GM12864 (cell line): ENCODE data around the gene MBTPS1.
A peak's percentile ranks its signal among the peaks of the same experiment; 100 is the strongest.

Experiments used
- DNase-seq: peaks from one replicate; pipeline ENCODE4 v3.0.0-alpha.2; 2011; ENCODE audit warnings: low read depth
- H3K4me3 ChIP-seq: 2 replicates; pipeline ENCODE4 v1.5.1; 2011; ENCODE audit warnings: mild to moderate bottlenecking, low read depth, low read length, control low read depth
- CTCF ChIP-seq: IDR thresholded peaks from 2 replicates; pipeline ENCODE4 v1.5.1; 2011; ENCODE audit warnings: low read depth, mild to moderate bottlenecking, moderate library complexity, low read length, control low read depth, inconsistent platforms; ENCODE audit errors: missing control alignments

The MBTPS1 gene

DNA sequence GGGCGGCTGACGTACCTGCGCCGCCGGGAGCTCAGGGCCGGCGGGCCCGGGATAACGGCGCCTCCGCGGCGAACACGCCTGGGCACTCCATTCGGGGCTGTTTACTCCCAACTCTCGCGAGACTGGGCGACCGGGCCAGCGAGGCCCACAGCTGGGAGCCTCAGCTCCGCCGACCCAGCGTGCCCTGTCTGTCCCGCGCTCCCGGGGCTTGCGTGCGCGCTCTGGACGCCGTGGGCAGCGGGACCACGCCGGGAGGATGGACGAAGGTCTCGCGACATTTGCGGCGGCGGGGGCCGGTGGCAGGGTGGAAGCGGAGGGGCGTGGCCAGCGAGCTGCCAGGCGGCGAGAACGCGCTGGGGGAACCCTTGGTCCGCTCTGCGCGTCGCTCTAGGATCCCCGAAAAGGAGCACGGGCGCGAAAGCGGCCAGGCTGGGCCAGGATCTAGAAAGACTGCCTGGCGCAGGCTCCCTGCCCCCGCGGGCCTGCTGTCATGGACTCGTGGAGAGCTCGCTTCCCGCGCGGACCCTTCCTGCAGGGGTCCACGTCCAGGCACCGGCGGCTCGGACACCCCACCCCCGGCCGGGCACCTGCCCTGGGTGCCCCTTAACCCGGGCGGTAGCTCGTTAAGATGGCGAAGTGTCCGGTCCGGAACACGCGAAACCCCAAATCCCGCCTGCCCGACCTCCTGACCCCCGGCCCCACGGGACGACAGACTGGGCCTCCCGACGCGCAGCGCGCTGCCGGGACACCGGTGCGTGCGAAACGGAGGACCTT is at the start of gene MBTPS1:
TSS of gene MBTPS1 (minus strand) at position 223 of the 774 bp plus-strand sequence. CDS start 15,159 bp downstream, outside the sequence.
- peak; percentile 91 for DNase-seq
- H3K4me3 ChIP-seq, result peak within 1 kb of the TSS; percentile 78
- TF ChIP-seq CTCF, result no peak

DNA sequence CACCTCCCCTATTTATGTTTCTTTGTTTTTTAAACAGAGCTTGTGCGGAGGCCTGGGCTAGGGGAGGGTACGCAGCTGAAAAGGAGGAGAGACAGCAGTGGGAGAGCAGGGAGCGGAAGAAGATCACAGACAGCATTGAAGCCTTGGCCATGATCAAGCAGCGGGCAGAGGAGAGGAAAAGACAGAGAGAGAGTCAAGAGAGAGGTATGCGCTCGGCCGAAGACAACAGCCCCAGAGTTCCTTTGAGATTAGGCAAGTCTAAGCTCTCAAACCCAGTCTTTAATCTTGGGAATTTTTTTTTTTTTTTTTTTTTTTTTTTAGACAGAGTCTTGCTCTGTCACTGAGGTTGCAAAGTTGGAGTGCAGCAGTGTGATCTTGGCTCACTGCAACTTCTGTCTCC is 49.0 kb upstream of the MBTPS1 start:
- no peak overlapping the region for H3K4me3 ChIP-seq
- TF ChIP-seq CTCF, result no peak
- no peak for DNase-seq

DNA sequence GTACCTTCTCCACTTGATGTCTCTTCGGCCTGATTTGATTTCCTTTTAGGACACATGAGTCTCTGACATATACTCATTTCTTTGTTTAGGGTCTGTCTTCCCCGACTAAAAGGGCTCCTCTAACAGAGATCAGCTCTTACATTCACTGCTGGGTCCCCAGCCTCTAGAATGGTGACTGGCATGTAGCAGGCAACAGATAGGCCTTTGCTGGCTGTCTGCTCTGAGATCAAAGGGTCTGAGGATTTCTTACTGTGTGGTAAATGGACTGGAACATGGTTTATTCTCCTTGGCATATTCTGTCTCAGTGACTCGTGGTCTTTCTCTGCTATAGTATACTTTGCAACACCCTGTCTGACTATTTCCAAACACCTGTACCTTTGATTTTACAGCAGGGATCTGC is 45.1 kb upstream of the MBTPS1 start:
- no peak overlapping the region for H3K4me3 ChIP-seq
- DNase-seq, result no peak
- TF ChIP-seq CTCF, result no peak

GRCh38 chr16:84161037-84161436 is 44.3 kb upstream of the MBTPS1 start:
- no peak for TF ChIP-seq CTCF
- no peak for DNase-seq
- no peak overlapping the region for H3K4me3 ChIP-seq

GRCh38 chr16:84159800-84160199 is 43.1 kb upstream of the MBTPS1 start:
- no peak for DNase-seq
- TF ChIP-seq CTCF, result no peak
- no peak overlapping the region for H3K4me3 ChIP-seq

GRCh38 chr16:84159007-84159406 is 42.3 kb upstream of the MBTPS1 start:
- no peak overlapping the region for H3K4me3 ChIP-seq
- DNase-seq, result no peak
- TF ChIP-seq CTCF, result no peak

DNA sequence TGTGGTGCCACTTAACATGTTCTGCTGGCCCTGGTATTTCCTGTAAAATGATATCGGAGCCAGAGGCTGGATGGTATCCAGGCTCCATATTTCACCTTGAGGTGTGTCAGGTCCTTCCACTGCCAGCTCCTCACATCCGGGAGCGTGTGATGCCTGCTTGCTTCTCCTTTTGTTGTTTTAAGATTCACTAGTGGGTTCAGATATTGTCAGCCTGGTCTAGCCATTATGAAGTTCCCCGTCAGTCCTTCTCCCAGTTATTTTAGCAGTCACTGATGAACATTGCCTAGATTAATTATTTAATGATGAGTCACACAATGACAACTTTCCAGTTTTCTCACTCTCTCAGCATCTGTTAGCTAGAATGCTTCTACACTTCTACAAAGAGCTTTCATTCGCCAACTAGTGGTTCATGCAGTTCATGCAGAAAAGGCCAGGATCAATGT is 39.6 kb upstream of the MBTPS1 start:
- no peak for DNase-seq
- H3K4me3 ChIP-seq, result no peak overlapping the region
- TF ChIP-seq CTCF, result peak; percentile 22
